Frontal cortex (tissue), 4 donors: Measurements from ENCODE around the gene SMURF2. TPM values are rescaled to one million over a fixed set of nuclear protein-coding genes. Genes with fewer than 3 reads are reported as not detected.
"Not testable (repeated sequence)": the region's sequence is repeated elsewhere in the genome, so short reads cannot be mapped to it uniquely, and the experiment has no call there.

Experiments used
- DNase-seq, 2 donors: peaks; one replicate each; pipeline ENCODE4 v3.0.0; 2012; ENCODE audit warnings: low spot score in 2 of 2
- FAIRE-seq: peaks from 2 replicates; lab custom pipeline; 2012; peaks lifted over from hg19 to GRCh38; lab: Jason Lieb, UNC
- total RNA-seq: library from RNA; depleted of rRNA; stranded (reverse); fragments of >200 nt; gene quantifications from one replicate; pipeline ENCODE4 v1.2.3, GENCODE V29; 2014
- donor health status: control.
- donor health status: control.
- donor health status: control.

SMURF2 gene
- total RNA-seq, 1 donor from 2014 or later = 64.0 TPM

GRCh38 chr17:64667807-64668721, 6.0 kb upstream of the SMURF2 start:
- not testable (repeated sequence) for FAIRE-seq

GRCh38 chr17:64664299-64664981, 2.3 kb upstream of the SMURF2 start:
- not testable (repeated sequence) for FAIRE-seq, DNase-seq

More at GRCh38 chr17:64667807-64668721, 6.0 kb upstream of the SMURF2 start:
- not testable (repeated sequence) for DNase-seq

- not testable (repeated sequence) for FAIRE-seq, DNase-seq
Measured at GRCh38 chr17:64663836-64664235, 1.7 kb upstream of the SMURF2 start.

- DNase-seq (no peak), FAIRE-seq (no peak)
Measured at GRCh38 chr17:64662774-64663367, 764 bp upstream of the SMURF2 start.

GRCh38 chr17:64661726-64661975, 456 bp downstream of the SMURF2 start:
- FAIRE-seq (no peak), DNase-seq (no peak)

- FAIRE-seq, DNase-seq: not testable (repeated sequence)
Measured at GRCh38 chr17:64660978-64661725, 955 bp downstream of the SMURF2 start.

GRCh38 chr17:64660195-64660977, 1.7 kb downstream of the SMURF2 start:
- DNase-seq, FAIRE-seq: not testable (repeated sequence)

- no peak for DNase-seq
- no peak for FAIRE-seq
Measured at GRCh38 chr17:64658931-64659330, 3.2 kb downstream of the SMURF2 start.

GRCh38 chr17:64657610-64658125, 4.4 kb downstream of the SMURF2 start:
- DNase-seq = no peak
- FAIRE-seq = no peak

GRCh38 chr17:64655704-64656103, 6.4 kb downstream of the SMURF2 start:
- DNase-seq (no peak), FAIRE-seq (no peak)

GRCh38 chr17:64653985-64654355, 8.1 kb downstream of the SMURF2 start:
- FAIRE-seq (no peak), DNase-seq (no peak)

GRCh38 chr17:64653325-64653984, 8.7 kb downstream of the SMURF2 start:
- no peak for DNase-seq
- no peak for FAIRE-seq

GRCh38 chr17:64651889-64652288, 10.2 kb downstream of the SMURF2 start:
- DNase-seq (no peak), FAIRE-seq (no peak)

GRCh38 chr17:64648234-64648633, 13.9 kb downstream of the SMURF2 start:
- FAIRE-seq = no peak
- DNase-seq = no peak

GRCh38 chr17:64647817-64648216, 14.3 kb downstream of the SMURF2 start:
- FAIRE-seq = no peak

GRCh38 chr17:64639516-64639915, 22.6 kb downstream of the SMURF2 start:
- no peak for DNase-seq
- no peak for FAIRE-seq

More at GRCh38 chr17:64647817-64648216, 14.3 kb downstream of the SMURF2 start:
- DNase-seq = no peak

GRCh38 chr17:64638552-64639203, 23.4 kb downstream of the SMURF2 start:
- FAIRE-seq (no peak), DNase-seq (no peak)

- FAIRE-seq = no peak
- no peak for DNase-seq
Measured at GRCh38 chr17:64635647-64636305, 26.3 kb downstream of the SMURF2 start.
